GM19438 (cell line): ENCODE results near the gene ATAT1.

Experiments used
- ATAC-seq: cut with Tn5 transposase; IDR thresholded peaks from one replicate; pipeline ENCODE4 v1.9.1; 2021; ENCODE audit warnings: low read depth; ENCODE audit not compliant: unreplicated experiment

Gene ATAT1

GRCh38 chr6:30682143-30683117 is 55.8 kb downstream of the ATAT1 start:
- peak; percentile 43 for ATAC-seq

- ATAC-seq: no peak
Measured at GRCh38 chr6:30683183-30683979, 56.7 kb downstream of the ATAT1 start.

DNA sequence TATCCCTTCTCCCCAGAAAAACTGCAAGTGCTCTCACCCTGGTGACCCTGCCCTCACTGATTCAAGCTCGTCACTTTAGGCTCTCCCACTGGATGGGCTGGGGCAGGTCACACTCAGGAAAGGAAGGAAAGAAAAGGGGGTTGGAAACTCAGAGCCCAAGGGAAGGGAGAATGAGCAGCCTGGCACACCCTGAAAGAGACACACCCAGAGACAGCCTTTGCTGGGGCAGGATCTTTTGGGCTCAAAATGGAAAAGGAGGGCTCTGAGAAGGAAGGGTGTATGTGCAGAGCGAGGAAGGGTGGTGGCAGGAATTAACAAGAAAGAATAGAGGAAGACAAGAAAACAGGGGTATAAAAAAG is 57.3 kb downstream of the ATAT1 start:
- ATAC-seq: no peak

DNA sequence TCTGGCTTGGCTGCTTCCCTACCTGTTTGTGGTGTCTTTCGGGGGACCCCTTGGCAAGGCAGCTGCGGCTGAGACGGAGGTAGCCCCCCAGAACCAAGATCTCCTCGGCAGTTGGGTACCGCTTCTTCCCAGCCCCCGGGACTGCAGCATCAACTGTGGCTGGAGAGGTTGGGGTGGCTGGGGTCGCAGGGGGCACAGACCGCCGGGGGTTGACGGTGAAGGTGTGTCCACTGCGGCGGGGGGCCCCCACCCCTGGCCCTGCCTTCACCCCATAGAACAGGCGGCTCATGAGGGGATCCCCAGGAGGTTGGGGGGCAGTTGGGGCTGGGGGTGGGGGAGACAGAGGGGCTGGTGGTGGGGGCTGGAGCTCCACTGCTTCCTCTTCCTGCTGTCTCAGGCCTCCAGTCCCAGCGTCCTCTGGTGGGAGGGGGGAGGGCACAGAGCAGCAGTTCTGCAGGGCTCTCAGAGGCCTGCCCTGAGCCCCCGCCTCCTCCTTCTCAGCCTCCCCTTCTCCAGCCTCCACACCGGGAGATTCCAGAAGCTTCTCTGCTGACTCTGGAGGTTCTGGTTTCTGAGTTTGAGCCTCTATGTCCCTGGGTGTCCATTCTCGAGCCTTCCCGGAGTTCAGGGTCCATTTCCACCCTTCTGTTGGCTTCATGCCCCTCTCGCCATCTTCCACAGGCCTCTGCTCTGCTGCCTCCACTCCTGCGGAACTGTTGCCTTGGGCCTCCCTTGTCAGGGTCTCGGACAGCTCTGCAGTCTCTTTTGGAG is 57.9 kb downstream of the ATAT1 start:
- ATAC-seq: no peak

DNA sequence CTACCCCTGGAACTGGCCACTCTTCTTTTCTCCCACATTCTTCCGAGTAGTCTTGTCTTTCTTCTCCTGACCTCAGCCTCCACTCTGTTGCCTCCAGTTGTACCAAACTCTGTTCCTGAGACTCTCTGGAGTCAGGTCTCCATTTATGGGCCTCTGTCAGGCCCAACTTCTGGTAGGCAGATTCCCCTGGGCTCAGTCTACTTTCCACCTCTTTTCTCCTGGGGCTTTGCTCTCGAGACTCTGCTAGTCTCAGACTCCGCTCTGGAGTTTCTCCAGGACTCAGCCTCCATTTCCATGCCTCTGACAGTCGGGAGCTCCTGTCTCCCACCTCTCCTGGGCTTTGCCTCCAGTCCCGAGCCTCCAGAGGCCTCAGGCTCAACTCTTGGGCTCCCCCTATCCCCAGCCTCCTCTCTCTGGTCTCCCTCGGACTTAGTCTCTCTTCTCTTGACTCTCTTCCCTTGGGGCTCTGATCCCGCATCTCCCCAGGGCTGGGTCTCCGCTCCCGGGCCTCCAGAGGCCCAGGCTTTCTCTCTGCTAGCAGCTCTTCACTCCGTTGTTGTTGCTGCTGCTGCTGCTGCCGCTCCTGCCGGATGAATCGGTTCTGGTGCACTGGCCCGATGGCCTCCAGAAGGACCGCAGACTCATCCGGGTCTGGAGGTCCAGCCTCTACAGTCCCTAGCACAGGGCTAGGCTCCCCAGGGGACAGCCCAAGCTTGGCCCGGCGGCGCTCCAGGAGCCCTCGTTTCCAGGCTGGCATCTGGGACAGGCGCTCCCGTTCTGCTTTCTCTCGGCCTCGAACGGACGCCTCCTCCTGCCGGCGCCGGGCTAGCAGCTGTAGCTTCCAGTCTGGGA is 58.7 kb downstream of the ATAT1 start:
- no peak for ATAC-seq

DNA sequence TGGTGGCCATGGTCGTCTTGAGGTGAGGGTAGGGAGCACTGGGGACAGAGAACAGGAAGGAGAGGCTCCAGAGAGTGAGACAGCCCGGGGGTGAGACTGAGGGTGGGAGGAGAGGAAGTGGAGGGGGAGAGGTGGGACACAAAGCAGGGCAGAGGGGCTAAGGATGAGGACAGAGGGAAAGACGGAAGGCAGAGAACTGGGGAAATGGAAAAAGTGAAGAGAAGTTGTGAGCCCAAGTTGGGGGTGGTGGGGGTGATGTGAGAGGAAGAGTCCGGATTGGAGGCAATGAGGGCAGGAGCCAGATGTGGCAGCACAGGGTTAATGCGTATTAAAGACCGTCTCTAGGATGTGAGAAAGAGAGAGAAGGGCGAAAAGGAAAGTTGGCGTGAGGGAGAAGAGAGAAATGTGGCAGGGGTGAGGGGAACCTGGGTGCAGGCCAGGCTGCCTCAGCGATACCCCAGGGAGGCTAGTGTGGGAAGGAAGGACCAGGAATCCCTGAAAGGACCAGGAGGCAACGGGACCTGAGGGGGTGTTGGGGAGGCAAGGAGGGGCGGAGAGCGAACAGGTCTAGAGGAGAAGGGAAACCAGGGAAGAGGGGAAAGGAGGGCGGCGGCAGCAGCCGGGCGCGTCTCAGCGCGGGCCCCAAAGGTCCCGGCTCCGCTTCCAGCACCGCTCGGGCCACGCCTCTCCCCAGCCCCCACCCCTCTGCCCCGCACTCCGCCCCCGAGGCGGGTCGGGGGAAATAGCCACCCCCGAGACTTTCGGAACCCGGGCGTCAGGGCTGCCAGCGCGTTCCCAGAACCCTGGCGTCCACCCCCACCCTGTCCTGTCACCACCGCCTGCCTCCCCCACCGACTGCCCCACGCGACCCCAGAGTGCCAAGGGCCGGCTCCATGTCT is 59.6 kb downstream of the ATAT1 start, which contains the start of gene PPP1R18:
Gene PPP1R18 (minus strand): TSS at position 637 of the 899 bp plus-strand sequence. CDS start 627 bp downstream, at position 10.
- no peak for ATAC-seq

GRCh38 chr6:30686908-30687658 is 60.4 kb downstream of the ATAT1 start:
- peak; percentile 49 for ATAC-seq

DNA sequence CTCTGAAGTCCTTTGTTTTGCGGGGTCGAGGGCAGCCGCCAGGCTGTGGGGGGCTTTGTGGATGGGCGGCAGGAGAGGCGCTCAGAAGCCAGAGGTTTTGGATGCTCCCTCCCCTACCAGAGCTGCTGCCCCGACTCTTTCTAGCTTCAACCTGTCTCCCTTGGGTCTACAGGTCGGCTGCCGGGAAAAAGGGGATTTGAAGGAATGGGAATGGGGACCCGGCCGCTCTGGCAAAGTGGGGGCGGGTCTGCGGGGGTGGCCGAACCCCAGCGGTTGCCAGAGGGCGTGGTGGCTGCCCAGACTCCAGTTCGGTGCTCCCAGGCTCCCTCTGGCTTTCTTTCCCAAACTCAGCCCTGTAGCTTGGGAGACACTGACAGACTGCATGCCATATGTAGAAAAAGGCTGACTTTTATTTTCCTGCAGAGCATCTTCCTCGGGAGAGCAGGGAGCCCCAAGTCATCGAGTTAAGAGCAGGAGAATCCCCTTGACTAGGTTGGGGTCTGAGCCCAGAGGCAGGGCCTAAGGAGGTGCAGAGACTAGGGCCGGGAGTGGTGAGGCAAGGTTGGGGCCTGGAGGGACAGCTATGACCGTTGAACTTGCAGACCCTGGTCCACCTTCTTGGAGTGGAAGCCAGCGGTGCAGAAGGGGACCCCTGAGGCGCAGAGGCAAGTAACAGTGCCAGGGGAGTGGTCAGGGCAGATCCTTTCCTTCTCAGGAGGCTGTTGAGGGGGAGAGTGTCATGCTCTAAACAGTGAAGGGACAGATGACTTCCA is 61.2 kb downstream of the ATAT1 start:
- ATAC-seq: no peak

DNA sequence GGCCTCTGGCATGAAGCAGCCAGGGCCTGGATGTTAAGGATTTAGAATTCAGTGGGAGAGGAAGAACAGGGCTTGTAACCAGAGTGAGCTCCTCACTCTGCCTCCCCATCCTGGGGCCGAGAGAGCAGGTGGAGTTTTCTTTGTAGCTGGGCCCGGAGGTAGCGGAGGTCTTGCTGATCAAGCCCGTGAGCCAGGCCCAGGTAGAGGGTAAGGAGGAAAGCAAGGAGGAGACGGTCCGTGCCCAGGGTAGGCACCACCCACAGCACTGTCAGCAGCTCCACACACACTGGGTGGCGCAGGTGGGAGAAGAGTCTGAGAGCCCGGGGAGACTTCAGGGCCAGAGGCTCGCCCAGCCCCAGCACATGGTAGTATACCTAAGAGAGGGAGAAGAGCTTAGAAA is 61.9 kb downstream of the ATAT1 start:
- ATAC-seq: no peak

DNA sequence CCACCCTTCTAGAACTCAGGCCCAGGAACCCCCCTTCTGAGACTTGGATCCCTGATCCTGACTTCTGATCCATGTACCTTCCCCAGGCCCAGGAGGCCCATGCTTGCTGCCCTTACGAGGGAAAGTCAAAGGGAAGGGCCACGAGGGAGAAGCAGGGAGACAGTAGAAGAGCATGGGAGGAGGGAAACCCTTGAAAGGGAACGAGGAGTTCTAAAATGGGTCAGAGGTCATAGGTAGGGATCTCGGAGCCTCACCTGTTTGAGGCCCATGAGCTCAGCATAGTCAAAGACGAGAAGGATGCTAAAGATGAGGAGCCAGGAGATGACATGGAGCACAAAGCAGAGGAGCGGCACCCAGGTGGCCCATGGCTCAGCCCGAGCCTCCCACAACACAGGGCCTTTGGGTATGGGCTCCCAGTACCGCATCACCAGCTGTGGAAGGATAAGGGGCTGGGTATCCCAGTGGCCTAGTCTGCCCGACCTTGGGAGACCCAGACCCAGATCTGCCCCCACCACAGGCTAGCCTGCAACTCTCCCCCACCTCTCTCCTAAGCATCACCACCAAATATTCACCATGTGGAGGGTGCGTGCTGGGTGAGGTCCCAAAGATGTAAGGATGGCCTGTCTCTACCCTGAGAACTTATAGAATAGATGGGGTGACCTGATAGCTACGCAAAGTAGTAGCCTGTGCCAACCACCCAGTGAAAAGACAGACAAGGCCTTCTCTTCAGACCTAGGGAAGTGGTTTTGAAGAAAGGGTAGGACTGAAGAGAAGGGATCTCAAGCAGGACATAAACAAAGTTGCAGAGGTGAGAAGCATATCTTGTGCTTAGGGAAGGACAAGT is 62.6 kb downstream of the ATAT1 start:
- no peak for ATAC-seq

DNA sequence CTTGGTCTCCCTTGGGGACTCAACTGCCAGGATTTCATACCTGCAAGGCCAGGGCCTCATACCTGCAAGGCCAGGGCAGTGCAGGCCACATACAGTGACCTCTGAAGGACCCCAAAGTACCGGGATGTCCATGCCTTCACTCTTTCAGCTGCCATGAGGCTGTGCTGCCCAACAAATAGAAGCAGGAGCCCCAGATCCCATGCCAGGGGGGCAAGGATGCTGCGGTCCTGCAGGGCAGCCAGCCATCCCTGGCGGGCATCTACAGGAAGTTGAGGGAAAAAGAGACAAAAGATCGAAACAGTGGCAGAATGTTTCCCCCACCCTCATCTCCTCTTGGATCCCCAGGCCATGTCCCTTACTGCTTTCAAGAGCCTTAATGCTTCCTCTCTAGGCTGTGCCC is 63.3 kb downstream of the ATAT1 start:
- ATAC-seq: no peak

DNA sequence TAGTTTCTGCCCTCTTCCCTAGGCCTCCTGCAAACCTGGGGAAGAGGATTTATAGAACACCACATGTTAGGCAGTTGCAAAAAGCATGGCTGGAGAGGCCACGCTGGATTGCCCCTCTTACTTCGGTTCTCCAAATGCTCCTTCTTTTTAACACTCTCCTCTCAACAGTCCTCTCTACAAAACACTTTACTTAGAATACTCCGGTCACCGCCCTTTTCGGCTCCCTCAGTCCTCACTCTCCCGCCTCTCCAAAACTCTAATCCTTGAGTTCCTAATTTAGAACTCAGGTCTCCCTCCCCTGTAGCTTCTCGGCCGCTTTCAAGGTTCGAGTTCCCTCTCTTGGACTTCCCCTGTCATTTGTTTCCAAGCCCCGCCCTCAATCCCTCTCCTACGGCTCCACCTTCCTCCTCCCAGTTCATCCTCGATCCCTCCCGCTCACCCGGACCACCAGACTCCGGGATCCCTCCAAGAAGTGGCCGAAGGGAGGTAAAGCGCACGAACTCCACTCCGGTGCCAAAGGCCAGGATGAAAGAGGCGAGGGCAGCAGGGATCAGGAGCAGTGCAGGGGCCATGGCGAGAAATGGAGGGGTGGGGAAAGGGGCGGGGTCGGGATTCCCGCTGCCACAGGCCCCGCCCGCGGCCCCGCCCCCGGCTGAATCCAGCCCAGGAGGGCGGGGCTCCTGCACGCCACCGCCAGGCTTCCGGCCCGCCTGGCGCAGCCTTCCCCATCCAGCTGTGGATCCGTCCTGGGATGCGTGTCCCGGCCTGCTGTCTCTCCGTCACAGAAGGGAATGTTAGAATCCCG is 63.9 kb downstream of the ATAT1 start, which contains the start of gene NRM:
Gene NRM (minus strand): TSS at position 582 of the 805 bp plus-strand sequence. CDS start 10 bp downstream, at position 572.
- peak; percentile 25 for ATAC-seq

DNA sequence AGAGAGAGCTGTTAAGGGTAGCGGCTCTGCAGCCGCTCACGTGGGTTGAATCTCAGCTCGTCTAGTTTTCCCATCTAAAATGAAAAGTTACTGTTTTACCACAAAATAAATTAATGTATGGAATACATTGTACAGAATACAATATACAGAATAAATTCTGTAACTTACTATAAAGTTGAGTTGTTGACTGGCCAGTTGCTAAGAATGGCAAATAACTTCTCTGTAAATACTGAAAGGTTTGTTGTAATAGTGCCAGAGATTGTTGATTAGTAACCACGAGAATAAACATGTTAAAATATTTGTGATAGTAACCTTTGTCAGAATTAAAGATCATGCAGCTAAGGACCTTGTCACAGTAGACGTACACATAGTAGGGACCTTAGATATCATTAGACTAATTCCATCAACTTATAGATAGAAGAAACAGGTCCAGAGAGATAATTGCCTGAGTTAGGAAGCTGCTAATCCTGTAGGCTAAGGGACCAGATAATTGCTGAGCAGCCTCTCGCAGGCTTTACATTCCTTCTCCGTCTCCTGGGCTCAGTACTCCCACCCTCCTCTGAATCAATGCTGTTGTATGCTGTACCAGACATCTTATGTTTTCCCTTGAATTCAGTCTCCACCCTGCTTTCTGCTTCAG is 64.7 kb downstream of the ATAT1 start:
- no peak for ATAC-seq
